ENCODE data around the gene LAMA2. TPM values are rescaled to one million over a fixed set of nuclear protein-coding genes. Genes with fewer than 3 reads are reported as not detected.

The LAMA2 gene
- total and polyA plus RNA-seq, 2 donors (not counting 1 experiment from before 2014, with no cell fraction given) = 19.5 to 67.5 TPM

- no peaks in the 10 kb centered on the region for H3K36me3 ChIP-seq (ENCODE audit: control insufficient read depth, insufficient read depth, low read length)
- H4K20me1 ChIP-seq (ENCODE audit: control insufficient read depth, extremely low read depth, insufficient read depth, low read length) = no peaks in the 10 kb centered on the region
- H2AFZ ChIP-seq (ENCODE audit: low read length) = no peak overlapping the region
- no peaks in the 10 kb centered on the region for H3K79me2 ChIP-seq (ENCODE audit: control insufficient read depth, insufficient read depth, low read length)
- no peaks in the 10 kb centered on the region for H3K27me3 ChIP-seq (ENCODE audit: control insufficient read depth, insufficient read depth, low read length)
- no peak overlapping the region for H3K4me3 ChIP-seq (replicated peaks in 1 of 4; ENCODE audit: control extremely low read depth in 1 of 4, insufficient read depth in 1 of 4, low read depth in 3 of 4, low read length in 4 of 4)
- TF ChIP-seq, protein P1, sequence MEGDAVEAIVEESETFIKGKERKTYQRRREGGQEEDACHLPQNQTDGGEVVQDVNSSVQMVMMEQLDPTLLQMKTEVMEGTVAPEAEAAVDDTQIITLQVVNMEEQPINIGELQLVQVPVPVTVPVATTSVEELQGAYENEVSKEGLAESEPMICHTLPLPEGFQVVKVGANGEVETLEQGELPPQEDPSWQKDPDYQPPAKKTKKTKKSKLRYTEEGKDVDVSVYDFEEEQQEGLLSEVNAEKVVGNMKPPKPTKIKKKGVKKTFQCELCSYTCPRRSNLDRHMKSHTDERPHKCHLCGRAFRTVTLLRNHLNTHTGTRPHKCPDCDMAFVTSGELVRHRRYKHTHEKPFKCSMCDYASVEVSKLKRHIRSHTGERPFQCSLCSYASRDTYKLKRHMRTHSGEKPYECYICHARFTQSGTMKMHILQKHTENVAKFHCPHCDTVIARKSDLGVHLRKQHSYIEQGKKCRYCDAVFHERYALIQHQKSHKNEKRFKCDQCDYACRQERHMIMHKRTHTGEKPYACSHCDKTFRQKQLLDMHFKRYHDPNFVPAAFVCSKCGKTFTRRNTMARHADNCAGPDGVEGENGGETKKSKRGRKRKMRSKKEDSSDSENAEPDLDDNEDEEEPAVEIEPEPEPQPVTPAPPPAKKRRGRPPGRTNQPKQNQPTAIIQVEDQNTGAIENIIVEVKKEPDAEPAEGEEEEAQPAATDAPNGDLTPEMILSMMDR (conservative IDR thresholded peaks at IDR 0.05 in 1 of 2, IDR thresholded peaks at IDR 0.05 in 1 of 2; ENCODE audit: low read depth in 1 of 2, low read length in 2 of 2) = no peak
- TF ChIP-seq EZH2 (IDR thresholded peaks at IDR 0.05; ENCODE audit: low read length, missing control alignments) = no peak
- no peak overlapping the region for H3K4me2 ChIP-seq (ENCODE audit: extremely low read depth, insufficient read depth, low read length)
- no peaks in the 10 kb centered on the region for H3K9me3 ChIP-seq (ENCODE audit: control insufficient read depth, insufficient read depth, low read depth, low read length)
- no peaks in the 10 kb centered on the region for H3K4me1 ChIP-seq (ENCODE audit: control insufficient read depth, extremely low read depth, insufficient read depth, low read length)
- no peak overlapping the region for H3K9ac ChIP-seq (ENCODE audit: insufficient read depth, low read length)
- H3K27ac ChIP-seq (ENCODE audit: insufficient read depth, low read length) = no peak overlapping the region
- DNase-seq (ENCODE audit: low read depth in 2 of 2) = no peak
Measured at GRCh38 chr6:129472239-129472638, 589.3 kb downstream of the LAMA2 start.

DNA sequence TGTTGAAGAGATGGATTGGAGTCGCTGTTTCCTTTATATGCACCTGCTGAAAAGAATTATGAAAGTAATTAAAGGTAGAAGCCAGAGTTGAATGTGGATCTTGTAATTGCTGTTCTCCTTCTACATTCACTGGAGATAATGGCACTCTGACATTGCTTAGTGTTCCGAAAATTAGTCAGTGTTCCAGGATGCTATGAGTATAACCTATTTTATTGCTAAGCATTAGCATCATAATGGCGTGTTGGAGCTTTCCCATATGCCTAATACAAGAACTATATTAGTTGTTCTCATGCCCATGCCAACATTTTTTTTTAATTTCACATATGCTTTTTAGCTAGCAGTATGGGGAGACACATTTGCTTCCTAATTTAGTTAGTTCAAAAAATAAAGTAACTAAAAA lies 590.6 kb downstream of the LAMA2 start:
- Histone ChIP-seq H3K4me2 (ENCODE audit: extremely low read depth, insufficient read depth, low read length) (no peak overlapping the region), H2AFZ (ENCODE audit: low read length) (no peak overlapping the region), H3K79me2 (ENCODE audit: control insufficient read depth, insufficient read depth, low read length) (no peaks in the 10 kb centered on the region), H3K9ac (ENCODE audit: insufficient read depth, low read length) (no peak overlapping the region), H3K4me3 (replicated peaks in 1 of 4; ENCODE audit: control extremely low read depth in 1 of 4, insufficient read depth in 1 of 4, low read depth in 3 of 4, low read length in 4 of 4) (no peak overlapping the region), H3K9me3 (ENCODE audit: control insufficient read depth, insufficient read depth, low read depth, low read length) (no peaks in the 10 kb centered on the region), H3K27ac (ENCODE audit: insufficient read depth, low read length) (no peak overlapping the region), H3K36me3 (ENCODE audit: control insufficient read depth, insufficient read depth, low read length) (no peaks in the 10 kb centered on the region), H4K20me1 (ENCODE audit: control insufficient read depth, extremely low read depth, insufficient read depth, low read length) (no peaks in the 10 kb centered on the region), H3K4me1 (ENCODE audit: control insufficient read depth, extremely low read depth, insufficient read depth, low read length) (no peaks in the 10 kb centered on the region), H3K27me3 (ENCODE audit: control insufficient read depth, insufficient read depth, low read length) (no peaks in the 10 kb centered on the region)
- TF ChIP-seq, protein P1 (conservative IDR thresholded peaks at IDR 0.05 in 1 of 2, IDR thresholded peaks at IDR 0.05 in 1 of 2; ENCODE audit: low read depth in 1 of 2, low read length in 2 of 2) = no peak
- TF ChIP-seq EZH2 (IDR thresholded peaks at IDR 0.05; ENCODE audit: low read length, missing control alignments) = no peak
- no peak for DNase-seq (ENCODE audit: low read depth in 2 of 2)

DNA sequence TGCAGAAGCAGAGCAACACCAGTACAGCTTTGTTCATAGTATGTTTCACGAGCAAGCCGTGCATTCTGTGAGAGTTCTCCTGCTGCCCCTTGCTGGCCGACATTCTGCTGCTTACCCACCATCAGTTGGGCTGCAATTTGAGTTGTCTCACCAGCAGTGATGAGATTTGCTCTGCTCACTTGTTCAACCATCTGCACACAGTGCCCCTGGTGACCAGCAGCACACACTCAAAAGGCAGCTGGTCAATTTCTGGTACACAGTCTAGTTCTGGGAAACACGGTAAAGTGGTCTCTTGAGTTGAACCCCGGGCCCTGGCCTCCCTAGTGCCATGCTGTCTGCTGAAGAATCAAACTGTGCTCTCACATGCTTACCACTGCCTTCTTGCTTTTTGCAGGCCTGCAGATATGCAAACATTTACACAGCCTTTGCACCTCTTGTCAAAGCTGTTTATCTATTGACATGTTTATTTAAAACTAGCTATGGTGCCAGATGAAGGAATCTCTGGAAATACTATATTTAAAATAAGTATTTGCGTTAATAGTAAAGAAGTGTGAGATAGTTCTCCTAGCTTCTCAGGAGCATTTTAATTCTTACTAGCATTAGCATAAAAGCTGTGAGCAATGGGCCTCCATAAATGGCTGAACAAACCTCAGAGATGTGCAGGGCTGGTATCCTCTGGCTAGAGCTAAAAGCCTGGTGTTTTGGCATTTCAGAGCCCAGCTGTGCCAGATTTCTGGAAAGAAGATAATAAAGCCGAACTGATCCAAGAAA lies 592.7 kb downstream of the LAMA2 start:
- no peak overlapping the region for H3K4me2 ChIP-seq (ENCODE audit: extremely low read depth, insufficient read depth, low read length)
- peak in 1 of 2 donors; percentile 30 for DNase-seq (ENCODE audit: low read depth in 2 of 2)
- H3K36me3 ChIP-seq (ENCODE audit: control insufficient read depth, insufficient read depth, low read length) = no peaks in the 10 kb centered on the region
- no peak overlapping the region for H3K4me3 ChIP-seq (replicated peaks in 1 of 4; ENCODE audit: control extremely low read depth in 1 of 4, insufficient read depth in 1 of 4, low read depth in 3 of 4, low read length in 4 of 4)
- H3K4me1 ChIP-seq (ENCODE audit: control insufficient read depth, extremely low read depth, insufficient read depth, low read length) = no peaks in the 10 kb centered on the region
- H4K20me1 ChIP-seq (ENCODE audit: control insufficient read depth, extremely low read depth, insufficient read depth, low read length) = no peaks in the 10 kb centered on the region
- TF ChIP-seq EZH2 (IDR thresholded peaks at IDR 0.05; ENCODE audit: low read length, missing control alignments) = no peak
- TF ChIP-seq, protein P1 (conservative IDR thresholded peaks at IDR 0.05 in 1 of 2, IDR thresholded peaks at IDR 0.05 in 1 of 2; ENCODE audit: low read depth in 1 of 2, low read length in 2 of 2) = peak in 1 of 2 donors; percentile 22
- H2AFZ ChIP-seq (ENCODE audit: low read length) = no peak overlapping the region
- H3K79me2 ChIP-seq (ENCODE audit: control insufficient read depth, insufficient read depth, low read length) = no peaks in the 10 kb centered on the region
- no peak overlapping the region for H3K9ac ChIP-seq (ENCODE audit: insufficient read depth, low read length)
- no peak overlapping the region for H3K27ac ChIP-seq (ENCODE audit: insufficient read depth, low read length)
- no peaks in the 10 kb centered on the region for H3K9me3 ChIP-seq (ENCODE audit: control insufficient read depth, insufficient read depth, low read depth, low read length)
- no peaks in the 10 kb centered on the region for H3K27me3 ChIP-seq (ENCODE audit: control insufficient read depth, insufficient read depth, low read length)

Data from fibroblast of lung (primary cell).